ENCODE results near the gene MRGPRX4.

MRGPRX4 gene

GRCh38 chr11:18221274-18221876 is 48.7 kb downstream of the MRGPRX4 start:
- no peak for DNase-seq

- no peak for DNase-seq
Observed at GRCh38 chr11:18222814-18223421, 50.3 kb downstream of the MRGPRX4 start.
